CD14-positive monocyte (primary cell): ENCODE data around the gene DHFR2. TPM values are rescaled to one million over a fixed set of nuclear protein-coding genes. Genes with fewer than 3 reads are reported as not detected.

Experiments used
- DNase-seq, 3 donors: peaks; one replicate each; pipeline ENCODE4 v3.0.0-alpha.2; 2011 to 2022
- H2AFZ ChIP-seq: 2 replicates; pipeline ENCODE4 v1.6.0; 2012; ENCODE audit warnings: mild to moderate bottlenecking, low read depth, low read length, inconsistent platforms; ENCODE audit not compliant: insufficient read depth, poor library complexity, severe bottlenecking
- H3K27ac ChIP-seq, 2 donors: 1 replicate in 1 of 2; 2 replicates in 1 of 2; pipeline ENCODE4 v1.5.1; 2012 to 2013; ENCODE audit warnings: low read length in 2 of 2, control low read depth in 1 of 2, inconsistent platforms in 1 of 2, low read depth in 1 of 2, mild to moderate bottlenecking in 1 of 2
- H3K27me3 ChIP-seq, 2 donors: one replicate each; pipeline versions ENCODE4 v1.6.0 to v1.6.1; 2011 to 2013; ENCODE audit warnings: low read length in 2 of 2; ENCODE audit not compliant: control insufficient read depth in 2 of 2, insufficient read depth in 2 of 2
- H3K36me3 ChIP-seq, 2 donors: replicated peaks in 1 of 2; 1 replicate in 1 of 2; 2 replicates in 1 of 2; pipeline versions ENCODE4 v1.5.1 to v1.6.1; 2012 to 2013; ENCODE audit warnings: low read length in 2 of 2, control low read depth in 1 of 2, inconsistent platforms in 1 of 2, mild to moderate bottlenecking in 1 of 2; ENCODE audit not compliant: insufficient read depth in 2 of 2, control insufficient read depth in 1 of 2
- H3K4me1 ChIP-seq, 2 donors: 1 replicate in 1 of 2; 2 replicates in 1 of 2; pipeline versions ENCODE4 v1.5.1 to v1.6.1; 2012 to 2013; ENCODE audit warnings: low read length in 2 of 2, control low read depth in 1 of 2, inconsistent platforms in 1 of 2, mild to moderate bottlenecking in 1 of 2, moderate library complexity in 1 of 2; ENCODE audit not compliant: insufficient read depth in 2 of 2, control insufficient read depth in 1 of 2
- H3K4me2 ChIP-seq: replicated peaks from 2 replicates; pipeline ENCODE3; 2012; ENCODE audit warnings: low read length, moderate library complexity, mild to moderate bottlenecking; ENCODE audit not compliant: poor library complexity, severe bottlenecking; ENCODE audit errors: extremely low read depth
- H3K4me3 ChIP-seq, 3 experiments: fragments of 200-600 bp in 1 of 3; sonication (generic) in 1 of 3; replicated peaks in 1 of 3; 1 replicate in 2 of 3; 2 replicates in 1 of 3; pipeline ENCODE4 v1.5.1; 2011 to 2013; ENCODE audit warnings: low read length in 3 of 3, mild to moderate bottlenecking in 3 of 3, control low read depth in 2 of 3, low read depth in 2 of 3, inconsistent platforms in 1 of 3, moderate library complexity in 1 of 3
- H3K79me2 ChIP-seq: 2 replicates; pipeline ENCODE4 v1.6.0; 2012; ENCODE audit warnings: mild to moderate bottlenecking, control low read depth, inconsistent platforms, low read length, moderate library complexity; ENCODE audit not compliant: insufficient read depth
- H3K9ac ChIP-seq: 2 replicates; pipeline ENCODE4 v1.6.0; 2017; ENCODE audit warnings: low read length, mild to moderate bottlenecking; ENCODE audit not compliant: insufficient read depth, poor library complexity, severe bottlenecking
- H3K9me3 ChIP-seq, 2 donors: replicated peaks in 1 of 2; 1 replicate in 1 of 2; 2 replicates in 1 of 2; pipeline versions ENCODE4 v1.5.1 to v1.6.1; 2012 to 2013; ENCODE audit warnings: low read length in 2 of 2, control low read depth in 1 of 2; ENCODE audit not compliant: control insufficient read depth in 1 of 2, insufficient read depth in 1 of 2
- H4K20me1 ChIP-seq: 2 replicates; pipeline ENCODE4 v1.6.0; 2012; ENCODE audit warnings: mild to moderate bottlenecking, low read length, control low read depth, moderate library complexity; ENCODE audit not compliant: insufficient read depth
- H3K27ac Mint-ChIP-seq, 7 donors: one replicate each; pipeline ENCODE4 v1.8.0; 2020; ENCODE audit warnings: mild to moderate bottlenecking in 7 of 7, mixed read lengths in 7 of 7, moderate library complexity in 6 of 7, inconsistent platforms in 2 of 7
- H3K27me3 Mint-ChIP-seq, 3 donors: one replicate each; pipeline ENCODE4 v1.8.0; 2021 to 2022; ENCODE audit warnings: low read depth in 3 of 3, mild to moderate bottlenecking in 3 of 3, mixed read lengths in 3 of 3, moderate library complexity in 3 of 3, inconsistent platforms in 1 of 3
- H3K36me3 Mint-ChIP-seq, 2 donors: one replicate each; pipeline ENCODE4 v1.8.0; 2020; ENCODE audit warnings: mixed read lengths in 2 of 2, inconsistent platforms in 1 of 2, mild to moderate bottlenecking in 1 of 2
- H3K4me1 Mint-ChIP-seq: one replicate; pipeline ENCODE4 v1.8.0; 2020; ENCODE audit warnings: mild to moderate bottlenecking, mixed read lengths
- H3K4me3 Mint-ChIP-seq, 2 donors: one replicate each; pipeline ENCODE4 v1.8.0; 2020; ENCODE audit warnings: mild to moderate bottlenecking in 2 of 2, mixed read lengths in 2 of 2, moderate library complexity in 1 of 2
- H3K9me3 Mint-ChIP-seq, 7 donors: one replicate each; pipeline ENCODE4 v1.8.0; 2020 to 2022; ENCODE audit warnings: mixed read lengths in 7 of 7, mild to moderate bottlenecking in 6 of 7, moderate library complexity in 6 of 7, inconsistent platforms in 2 of 7
- CTCF ChIP-seq: fragments of 200-600 bp; IDR thresholded peaks from one replicate; pipeline ENCODE4 v1.8.0; 2022; ENCODE audit warnings: antibody characterized with exemption, mild to moderate bottlenecking
- WGBS: methylation state at CpG from one replicate; pipeline ENCODE4 v1.1.5; 2013; ENCODE audit warnings: missing lambda C conversion rate; ENCODE audit not compliant: insufficient coverage; 5-methylcytosine and 5-hydroxymethylcytosine counted together
- intact Hi-C, 2 donors: fragments of 100-400 bp; cut with micrococcal nuclease; formaldehyde crosslinking; loops; one replicate each; pipeline versions ENCODE4 v1.15.0 to v1.15.1; 2023
- polyA plus RNA-seq, 3 donors: library from polyadenylated mRNA; depleted of rRNA in 1 of 3; unstranded in 2 of 3; stranded (reverse) in 1 of 3; fragments of 300-500 nt in 2 of 3; fragments of >200 nt in 1 of 3; fragmentation: Illumina TruSeq in 2 of 3; gene quantifications; 1 replicate in 2 of 3; 2 replicates in 1 of 3; pipeline ENCODE4 v1.2.3, GENCODE V29; 2012 to 2021

DHFR2 gene
- polyA plus RNA-seq, 3 donors, result 0.35 to 2.8 (median 1.2) TPM

- Histone ChIP-seq H3K4me2 (no peak overlapping the region), H3K4me3 (no peak overlapping the region), H3K9me3 (no peaks in the 10 kb centered on the region), H3K36me3 (peaks cover 29 to 74% of the 10 kb centered on the region in 2 donors), H3K9ac (no peak overlapping the region), H2AFZ (no peak overlapping the region), H3K4me1 (peaks cover 7 to 10% of the 10 kb centered on the region in 2 donors), H4K20me1 (peaks cover 7% of the 10 kb centered on the region), H3K27me3 (no peaks in the 10 kb centered on the region), H3K27ac (peak overlapping the region in 1 of 2 donors; percentile 65), H3K79me2 (no peaks in the 10 kb centered on the region)
- Mint-ChIP-seq H3K36me3 (peaks cover 54 to 63% of the 10 kb centered on the region in 2 donors), H3K27me3 (no peaks in the 10 kb centered on the region), H3K27ac (peak overlapping the region; percentile 28 to 80 (median 71)), H3K9me3 (peaks cover 0 to 2% (median 0%) of the 10 kb centered on the region in 7 donors), H3K4me3 (peak overlapping the region in 1 of 2 donors; percentile 52), H3K4me1 (peaks cover 15% of the 10 kb centered on the region)
- intact Hi-C loops, result no loop called here
- WGBS, result no CpG with 5 or more reads among the region's 1 CpG
- TF ChIP-seq CTCF, result no peak
- DNase-seq, result peak in 2 of 3 donors; percentile 31 to 33
These were observed 29.4 kb upstream of the DHFR2 start for GRCh38 chr3:94092086-94092485.

GRCh38 chr3:94089126-94089525 is 26.4 kb upstream of the DHFR2 start:
- Histone ChIP-seq H3K79me2 (no peaks in the 10 kb centered on the region), H3K36me3 (peaks cover 12 to 76% of the 10 kb centered on the region in 2 donors), H3K4me1 (peaks cover 7 to 10% of the 10 kb centered on the region in 2 donors), H3K4me2 (no peak overlapping the region), H3K9me3 (no peaks in the 10 kb centered on the region), H3K4me3 (no peak overlapping the region), H3K27ac (no peak overlapping the region), H2AFZ (no peak overlapping the region), H3K27me3 (no peaks in the 10 kb centered on the region), H4K20me1 (peaks cover 7% of the 10 kb centered on the region), H3K9ac (no peak overlapping the region)
- intact Hi-C loops, result no loop called here
- DNase-seq, result no peak
- H3K4me3 Mint-ChIP-seq, result no peak overlapping the region
- no peak for TF ChIP-seq CTCF
- H3K4me1 Mint-ChIP-seq, result peaks cover 15% of the 10 kb centered on the region
- no CpG with 5 or more reads among the region's 1 CpG for WGBS
- H3K27me3 Mint-ChIP-seq, result no peaks in the 10 kb centered on the region
- peaks cover 49 to 53% of the 10 kb centered on the region in 2 donors for H3K36me3 Mint-ChIP-seq
- peak overlapping the region in 1 of 7 donors; percentile 63 for H3K27ac Mint-ChIP-seq
- peaks cover 0 to 2% (median 0%) of the 10 kb centered on the region in 7 donors for H3K9me3 Mint-ChIP-seq
